A673 (cell line): Measurements from ENCODE around the gene MDFI.

Experiments used
- CTCF ChIP-seq: fragments of 300-800, 200-600 bp; sonication (generic); conservative IDR thresholded peaks from 2 replicates; pipeline ENCODE4 v1.5.1; 2017; ENCODE audit warnings: low read depth, mild to moderate bottlenecking, antibody characterized with exemption, low read length, moderate library complexity, mixed read lengths
- EZH2 ChIP-seq: fragments of 200-600 bp; sonication (generic); IDR thresholded peaks from 2 replicates; pipeline ENCODE4 v1.6.1; 2017; ENCODE audit warnings: borderline replicate concordance, low read depth, mild to moderate bottlenecking, mixed read lengths, antibody characterized with exemption, low read length; ENCODE audit not compliant: poor library complexity, severe bottlenecking

GRCh38 chr6:41638935-41639808 is 904 bp downstream of the MDFI start:
- TF ChIP-seq EZH2 (no peak), CTCF (no peak)
